Stomach (tissue), 19 donors: ENCODE measurements around the gene MIOS. TPM values are rescaled to one million over a fixed set of nuclear protein-coding genes. Genes with fewer than 3 reads are reported as not detected.
A peak's percentile ranks its signal among the peaks of the same experiment; 100 is the strongest.

ENCODE experiments used
- DNase-seq, 2 donors: peaks; one replicate each; pipeline versions ENCODE4 v3.0.0 to v3.0.0-alpha.2; 2013 to 2019
- H3K27ac ChIP-seq, 5 donors: fragments of 200-600 bp in 4 of 5; sonication (generic) in 4 of 5; one replicate each; pipeline ENCODE4 v1.5.1; 2013 to 2019; ENCODE audit warnings: mild to moderate bottlenecking in 1 of 5, moderate library complexity in 1 of 5
- H3K27me3 ChIP-seq, 3 donors: fragments of 200-600 bp; sonication (generic); one replicate each; pipeline ENCODE4 v1.5.1; 2017 to 2019; ENCODE audit warnings: mixed run types in 1 of 3
- H3K36me3 ChIP-seq, 4 donors: fragments of 200-600 bp; sonication (generic); 1 replicate in 3 of 4; 2 replicates in 1 of 4; pipeline ENCODE4 v1.5.1; 2016 to 2019
- H3K4me1 ChIP-seq, 4 donors: fragments of 200-600 bp; sonication (generic); one replicate each; pipeline ENCODE4 v1.5.1; 2016 to 2019
- H3K4me3 ChIP-seq, 4 donors: fragments of 200-600 bp; sonication (generic) in 3 of 4; one replicate each; pipeline ENCODE4 v1.5.1; 2016 to 2019; ENCODE audit warnings: mild to moderate bottlenecking in 1 of 4
- H3K9me3 ChIP-seq, 4 donors: fragments of 200-600 bp; sonication (generic); one replicate each; pipeline ENCODE4 v1.5.1; 2016 to 2019
- EP300 ChIP-seq: sonication (generic); formaldehyde crosslinking; IDR thresholded peaks from one replicate; pipeline ENCODE4 v1.6.1; 2017; ENCODE audit warnings: antibody characterized with exemption
- POLR2A ChIP-seq, 4 donors: fragments of 450-650 bp; IDR thresholded peaks; one replicate each; pipeline ENCODE4 v1.6.1; 2016; ENCODE audit warnings: antibody characterized with exemption in 4 of 4, control low read depth in 2 of 4, mild to moderate bottlenecking in 1 of 4, moderate library complexity in 1 of 4
- POLR2AphosphoS5 ChIP-seq, 3 donors: sonication (generic); formaldehyde crosslinking; IDR thresholded peaks; one replicate each; pipeline ENCODE4 v1.6.1; 2016; ENCODE audit warnings: antibody characterized with exemption in 3 of 3
- WGBS, 5 donors: extraction: QIAGEN DNeasy Blood & Tissue Kit in 3 of 5; methylation state at CpG; one replicate each; pipeline versions ENCODE4 v1.1.5 to v1.1.7; 2013 to 2018; 5-methylcytosine and 5-hydroxymethylcytosine counted together
- intact Hi-C: fragments of 100-400 bp; cut with DNase I; formaldehyde crosslinking; loops from one replicate; pipeline ENCODE4 v1.15.1; 2023; ENCODE audit warnings: low total_unique reads
- long read RNA-seq, 10 donors: transcript quantifications; one replicate each; lab custom pipeline, GENCODE V29; 2026
- polyA plus RNA-seq, 3 donors: library from polyadenylated mRNA; stranded (reverse); fragments of 200-250 nt; gene quantifications; one replicate each; pipeline ENCODE4 v1.2.3, GENCODE V29; 2013
- total RNA-seq, 5 donors: library from RNA; depleted of rRNA; stranded (reverse); fragments of >200 nt; gene quantifications; one replicate each; pipeline versions ENCODE4 v1.1.0 to v1.2.3, GENCODE V29; 2014 to 2016
- TF ChIP-seq, protein P1 (sequence below), 7 experiments: fragments of 450-650 bp in 4 of 7; fragments of 200-600 bp in 3 of 7; sonication (generic) in 3 of 7; IDR thresholded peaks; one replicate each; pipeline ENCODE4 v1.5.1; 2016 to 2019; ENCODE audit warnings: antibody characterized with exemption in 7 of 7, control low read depth in 2 of 7, mild to moderate bottlenecking in 1 of 7
- donor health status: healthy with polysubstance abuse.
- donor health status: Bipolar disorder and iron deficiency.
- donor health status: healthy.

The MIOS gene
- 10 to 100 TPM; 10.7 to 82.9 (median 62.4) TPM for total RNA-seq
- polyA plus RNA-seq, result 10 to 100 TPM; 16.3 to 21.8 (median 17.0) TPM
- long read RNA-seq, donor 1, result 0 reads
- long read RNA-seq, donor 2, partial matches to known transcripts, result 0 of 2 reads
- long read RNA-seq, donor 2, other reads (novel, unspliced or antisense), result 0 of 2 reads
- long read RNA-seq, donor 3, partial matches to known transcripts, result 0 of 2 reads
- long read RNA-seq, donor 3, other reads (novel, unspliced or antisense), result 0 of 2 reads
- long read RNA-seq, donor 4, result 0 reads
- long read RNA-seq, donor 5, partial matches to known transcripts, result 0 of 1 reads
- long read RNA-seq, donor 5, other reads (novel, unspliced or antisense), result 0 of 1 reads
- long read RNA-seq, donor 6, partial matches to known transcripts, result 0 of 7 reads
- long read RNA-seq, donor 6, other reads (novel, unspliced or antisense), result 0 of 7 reads
- long read RNA-seq, donor 7, transcript MIOS-204 (2 exons, 602 nt), result major isoform, 6 of 7 reads
- long read RNA-seq, donor 7, partial matches to known transcripts, result 0 of 7 reads
- long read RNA-seq, donor 7, other reads (novel, unspliced or antisense), result 0 of 7 reads
- long read RNA-seq, donor 8, partial matches to known transcripts, result 0 of 1 reads
- long read RNA-seq, donor 8, other reads (novel, unspliced or antisense), result 0 of 1 reads
- long read RNA-seq, donor 9, partial matches to known transcripts, result 0 of 3 reads
- long read RNA-seq, donor 9, other reads (novel, unspliced or antisense), result 0 of 3 reads
- long read RNA-seq, donor 10, partial matches to known transcripts, result 0 of 1 reads
- long read RNA-seq, donor 10, other reads (novel, unspliced or antisense), result 0 of 1 reads

DNA sequence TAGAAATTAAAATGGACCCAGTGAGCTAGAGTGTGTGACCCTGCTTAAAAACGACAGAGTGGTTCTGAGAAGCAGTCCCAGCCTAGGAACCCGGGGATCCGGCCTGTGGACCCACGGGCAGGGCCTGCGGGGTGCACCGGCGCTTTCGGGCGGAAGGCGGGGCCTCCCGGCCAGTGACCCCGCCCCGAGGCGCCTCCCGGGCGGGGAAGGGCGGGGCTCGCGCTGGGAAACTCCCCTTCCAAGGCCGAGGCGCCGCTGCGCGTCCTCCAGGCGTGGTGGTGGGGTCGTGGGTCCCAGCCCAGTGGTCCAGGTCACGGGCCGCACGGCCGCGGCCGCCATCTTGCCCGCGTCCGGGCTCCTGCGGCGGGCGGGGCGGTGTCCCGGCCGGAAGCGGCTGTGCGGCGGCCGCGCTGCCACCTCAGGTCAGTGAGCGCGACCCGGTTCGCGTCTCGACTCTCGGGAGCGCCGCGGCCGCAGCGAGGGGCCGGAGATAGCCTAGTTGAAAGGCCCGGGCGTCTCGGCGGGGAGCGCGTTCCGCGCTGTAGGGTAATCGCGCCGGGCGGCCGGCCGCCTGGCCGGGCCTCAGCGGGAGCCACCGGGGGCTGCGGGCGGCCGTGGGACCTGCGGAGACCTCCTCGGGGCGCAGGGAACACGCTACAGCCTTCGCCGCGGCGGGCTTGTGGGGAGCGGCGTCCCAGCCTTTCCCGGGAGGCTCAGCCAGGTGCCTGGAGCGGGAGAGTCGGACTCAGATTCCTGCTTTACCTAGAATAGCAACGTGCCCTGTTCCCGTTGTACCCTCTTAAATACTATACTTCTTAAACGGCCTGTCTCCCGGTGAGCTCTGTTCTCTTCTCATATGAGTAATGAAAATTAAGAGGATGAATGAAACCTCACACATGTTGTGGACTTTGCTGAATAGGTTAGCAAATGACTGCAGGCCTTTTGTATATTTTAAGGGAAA lies at the start of gene MIOS:
MIOS (plus strand) TSS at position 234 of the 961 bp plus-strand sequence. CDS start 5,592 bp downstream, outside the sequence.
- Histone ChIP-seq H3K27ac (peak within 1 kb of the TSS; percentile 95 to 99 (median 97)), H3K27me3 (no peaks in the 10 kb centered on the region), H3K36me3 (peaks cover 0 to 6% (median 0%) of the 10 kb centered on the region in 4 donors), H3K9me3 (no peaks in the 10 kb centered on the region), H3K4me1 (peaks cover 16 to 75% (median 52%) of the 10 kb centered on the region in 4 donors), H3K4me3 (peak within 1 kb of the TSS; percentile 76 to 93 (median 83))
- intact Hi-C loops, result no loop called here
- WGBS, 5 donors, result 0 to 1% (median 1%) methylated on average over 37 to 95 of the region's 96 CpGs
- TF ChIP-seq, protein P1, sequence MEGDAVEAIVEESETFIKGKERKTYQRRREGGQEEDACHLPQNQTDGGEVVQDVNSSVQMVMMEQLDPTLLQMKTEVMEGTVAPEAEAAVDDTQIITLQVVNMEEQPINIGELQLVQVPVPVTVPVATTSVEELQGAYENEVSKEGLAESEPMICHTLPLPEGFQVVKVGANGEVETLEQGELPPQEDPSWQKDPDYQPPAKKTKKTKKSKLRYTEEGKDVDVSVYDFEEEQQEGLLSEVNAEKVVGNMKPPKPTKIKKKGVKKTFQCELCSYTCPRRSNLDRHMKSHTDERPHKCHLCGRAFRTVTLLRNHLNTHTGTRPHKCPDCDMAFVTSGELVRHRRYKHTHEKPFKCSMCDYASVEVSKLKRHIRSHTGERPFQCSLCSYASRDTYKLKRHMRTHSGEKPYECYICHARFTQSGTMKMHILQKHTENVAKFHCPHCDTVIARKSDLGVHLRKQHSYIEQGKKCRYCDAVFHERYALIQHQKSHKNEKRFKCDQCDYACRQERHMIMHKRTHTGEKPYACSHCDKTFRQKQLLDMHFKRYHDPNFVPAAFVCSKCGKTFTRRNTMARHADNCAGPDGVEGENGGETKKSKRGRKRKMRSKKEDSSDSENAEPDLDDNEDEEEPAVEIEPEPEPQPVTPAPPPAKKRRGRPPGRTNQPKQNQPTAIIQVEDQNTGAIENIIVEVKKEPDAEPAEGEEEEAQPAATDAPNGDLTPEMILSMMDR (IDR thresholded peaks at IDR 0.05), result no peak
- TF ChIP-seq POLR2AphosphoS5 (IDR thresholded peaks at IDR 0.05), result peak; percentile 29 to 85 (median 75)
- DNase-seq, result peak; percentile 90 to 95

DNA sequence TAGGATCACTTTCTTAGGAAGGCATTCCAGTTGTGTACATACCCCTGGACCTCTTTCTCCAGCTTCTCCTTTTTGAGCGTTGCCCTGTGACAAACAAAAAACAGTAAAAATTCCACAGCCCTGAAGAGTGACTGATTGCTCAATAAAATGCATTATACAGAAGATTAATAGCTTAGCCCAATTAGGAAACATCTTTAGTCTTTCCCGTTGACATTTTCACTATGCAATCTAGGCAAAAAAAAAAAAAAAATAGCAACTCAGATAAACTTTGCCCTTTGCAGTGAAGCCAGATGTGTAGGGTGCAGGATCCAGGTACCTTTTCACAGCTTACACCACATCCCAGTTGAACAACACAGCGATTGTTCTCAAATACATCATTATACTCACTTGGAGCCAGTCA lies 48.9 kb upstream of the MIOS start:
- H3K36me3 ChIP-seq, result no peaks in the 10 kb centered on the region
- H3K27ac ChIP-seq, result no peak overlapping the region
- TF ChIP-seq, protein P1 (IDR thresholded peaks at IDR 0.05), result no peak
- TF ChIP-seq POLR2A (IDR thresholded peaks at IDR 0.05), result no peak
- TF ChIP-seq POLR2AphosphoS5 (IDR thresholded peaks at IDR 0.05), result no peak
- no peak for TF ChIP-seq EP300
- intact Hi-C loops, result no loop called here
- DNase-seq, result peak in 1 of 2 donors; percentile 15
- no peaks in the 10 kb centered on the region for H3K27me3 ChIP-seq
- no peaks in the 10 kb centered on the region for H3K9me3 ChIP-seq
- no peak overlapping the region for H3K4me3 ChIP-seq
- H3K4me1 ChIP-seq, result peaks cover 0 to 6% (median 4%) of the 10 kb centered on the region in 4 donors
- 31 to 41% (median 36%) methylated on average over 3 of the region's 3 CpGs for WGBS, 5 donors

DNA sequence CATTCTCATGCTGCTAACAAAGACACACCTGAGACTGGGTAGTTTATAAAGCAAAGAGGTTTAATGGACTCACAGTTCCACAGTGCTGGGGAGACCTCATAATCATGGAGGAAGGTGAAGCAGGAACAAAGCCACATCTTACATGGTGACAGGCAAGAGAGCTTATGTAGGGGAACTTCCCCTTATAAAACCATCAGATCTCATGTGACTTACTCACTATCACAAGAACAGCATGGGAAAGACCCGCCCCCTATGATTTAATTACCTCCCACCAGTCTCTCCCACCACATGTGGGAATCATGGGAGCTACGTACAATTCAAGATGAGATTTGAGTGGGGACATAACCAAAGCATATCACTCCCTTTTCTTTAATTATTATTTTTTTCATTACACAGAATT lies 47.6 kb upstream of the MIOS start:
- no peaks in the 10 kb centered on the region for H3K27me3 ChIP-seq
- H3K27ac ChIP-seq, result no peak overlapping the region
- no peak for DNase-seq
- WGBS, 5 donors, result 74 to 98% (median 89%) methylated on average over 2 of the region's 2 CpGs
- intact Hi-C loops, result no loop called here
- no peak for TF ChIP-seq POLR2A (IDR thresholded peaks at IDR 0.05)
- TF ChIP-seq, protein P1 (IDR thresholded peaks at IDR 0.05), result no peak
- TF ChIP-seq POLR2AphosphoS5 (IDR thresholded peaks at IDR 0.05), result no peak
- TF ChIP-seq EP300, result no peak
- H3K4me3 ChIP-seq, result no peak overlapping the region
- H3K4me1 ChIP-seq, result no peaks in the 10 kb centered on the region
- no peaks in the 10 kb centered on the region for H3K36me3 ChIP-seq
- H3K9me3 ChIP-seq, result no peaks in the 10 kb centered on the region
